Stimulated activated naive B cell treated with anti-CD40 and anti-IgM and Interleukin-4, amounts not matched to agents 10 μg/mL and 1 μg/mL and 100 μg/mL, for 72 hours (primary cell): Measurements from ENCODE around the gene PTPRN2.
"Not testable (repeated sequence)": the region's sequence is repeated elsewhere in the genome, so short reads cannot be mapped to it uniquely, and the experiment has no call there.

Experiments
- ATAC-seq, 2 donors: fragments of 150-1000 bp; cut with Tn5 transposase; replicated peaks; 2 replicates each; pipeline ENCODE4 v1.10.0; 2021; ENCODE audit warnings: moderate library complexity in 1 of 2
- DNase-seq: peaks from one replicate; pipeline ENCODE4 v3.0.0; 2021
- H3K27ac Mint-ChIP-seq: one replicate; pipeline ENCODE4 v1.8.0; 2022; ENCODE audit warnings: mild to moderate bottlenecking, mixed read lengths
- H3K27me3 Mint-ChIP-seq, 2 donors: one replicate each; pipeline ENCODE4 v1.8.0; 2022; ENCODE audit warnings: mixed read lengths in 2 of 2
- H3K36me3 Mint-ChIP-seq, 2 donors: one replicate each; pipeline ENCODE4 v1.8.0; 2022; ENCODE audit warnings: mixed read lengths in 2 of 2, mild to moderate bottlenecking in 1 of 2
- H3K4me1 Mint-ChIP-seq, 2 donors: one replicate each; pipeline ENCODE4 v1.8.0; 2022; ENCODE audit warnings: mixed read lengths in 2 of 2, mild to moderate bottlenecking in 1 of 2
- H3K4me3 Mint-ChIP-seq, 2 donors: one replicate each; pipeline ENCODE4 v1.8.0; 2022; ENCODE audit warnings: mild to moderate bottlenecking in 2 of 2, mixed read lengths in 2 of 2, moderate library complexity in 1 of 2
- H3K9me3 Mint-ChIP-seq, 2 donors: one replicate each; pipeline ENCODE4 v1.8.0; 2022; ENCODE audit warnings: mixed read lengths in 2 of 2, mild to moderate bottlenecking in 1 of 2

PTPRN2 gene

GRCh38 chr7:157992511-157993160 is 595.0 kb downstream of the PTPRN2 start:
- ATAC-seq (no peak), DNase-seq (no peak)
- no peak overlapping the region for H3K4me3 Mint-ChIP-seq
- no peak overlapping the region for H3K27ac Mint-ChIP-seq
- H3K36me3 Mint-ChIP-seq, result no peaks in the 10 kb centered on the region
- H3K4me1 Mint-ChIP-seq, result no peaks in the 10 kb centered on the region
- peaks cover 0 to 9% of the 10 kb centered on the region in 2 donors for H3K9me3 Mint-ChIP-seq
- peaks cover 0 to 3% of the 10 kb centered on the region in 2 donors for H3K27me3 Mint-ChIP-seq

GRCh38 chr7:157991761-157992160 is 595.9 kb downstream of the PTPRN2 start:
- no peak for DNase-seq
- H3K27ac Mint-ChIP-seq, result no peak overlapping the region
- no peaks in the 10 kb centered on the region for H3K4me1 Mint-ChIP-seq
- H3K9me3 Mint-ChIP-seq, result peaks cover 0 to 9% of the 10 kb centered on the region in 2 donors
- peaks cover 0 to 3% of the 10 kb centered on the region in 2 donors for H3K27me3 Mint-ChIP-seq
- H3K4me3 Mint-ChIP-seq, result no peak overlapping the region
- no peaks in the 10 kb centered on the region for H3K36me3 Mint-ChIP-seq
- no peak for ATAC-seq

DNA sequence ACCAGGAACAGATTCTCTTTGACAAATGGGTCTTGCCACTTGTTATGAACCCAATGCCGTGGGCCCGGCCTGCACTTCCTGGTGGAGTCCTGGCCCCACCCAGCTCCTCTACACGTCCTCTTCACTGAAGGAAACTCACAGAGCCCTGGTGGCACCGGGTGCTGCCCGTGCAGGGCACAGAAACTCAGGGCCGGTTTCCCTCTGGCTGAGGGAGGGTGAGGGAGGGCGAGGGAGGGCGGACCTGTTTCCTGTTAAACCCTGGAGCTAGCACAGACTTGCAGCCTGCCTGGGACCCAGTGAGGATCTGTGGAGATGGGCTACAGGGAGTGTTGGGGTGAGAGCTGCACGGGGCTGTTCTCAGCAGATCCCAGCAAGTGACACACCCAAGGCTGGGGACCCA is 596.3 kb downstream of the PTPRN2 start:
- Mint-ChIP-seq H3K27ac (no peak overlapping the region), H3K36me3 (no peaks in the 10 kb centered on the region), H3K27me3 (peaks cover 0 to 3% of the 10 kb centered on the region in 2 donors), H3K4me3 (no peak overlapping the region), H3K4me1 (no peaks in the 10 kb centered on the region), H3K9me3 (peaks cover 0 to 9% of the 10 kb centered on the region in 2 donors)
- no peak for DNase-seq
- ATAC-seq, result no peak

DNA sequence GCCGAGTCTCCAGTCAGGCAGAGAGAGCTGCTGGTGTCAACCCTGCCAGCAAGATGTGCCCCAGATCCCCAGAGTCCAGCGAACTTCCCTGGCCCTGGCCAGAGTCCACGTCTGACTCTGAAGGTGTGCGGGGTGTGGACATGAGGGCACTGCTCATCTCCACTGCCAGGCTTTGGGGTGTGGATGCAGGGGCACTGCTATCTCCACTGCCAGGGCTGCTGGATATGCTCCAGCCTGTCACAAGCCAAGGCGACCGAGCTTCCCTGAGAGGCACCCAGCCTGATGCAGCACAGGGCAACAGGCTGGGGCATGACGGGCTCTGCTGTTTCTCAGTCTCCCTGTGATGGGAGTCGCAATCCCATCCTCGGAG is 596.8 kb downstream of the PTPRN2 start:
- DNase-seq (no peak), ATAC-seq (no peak)
- Mint-ChIP-seq H3K27me3 (peaks cover 0 to 3% of the 10 kb centered on the region in 2 donors), H3K36me3 (no peaks in the 10 kb centered on the region), H3K4me3 (no peak overlapping the region), H3K27ac (no peak overlapping the region), H3K9me3 (peaks cover 0 to 9% of the 10 kb centered on the region in 2 donors), H3K4me1 (no peaks in the 10 kb centered on the region)

DNA sequence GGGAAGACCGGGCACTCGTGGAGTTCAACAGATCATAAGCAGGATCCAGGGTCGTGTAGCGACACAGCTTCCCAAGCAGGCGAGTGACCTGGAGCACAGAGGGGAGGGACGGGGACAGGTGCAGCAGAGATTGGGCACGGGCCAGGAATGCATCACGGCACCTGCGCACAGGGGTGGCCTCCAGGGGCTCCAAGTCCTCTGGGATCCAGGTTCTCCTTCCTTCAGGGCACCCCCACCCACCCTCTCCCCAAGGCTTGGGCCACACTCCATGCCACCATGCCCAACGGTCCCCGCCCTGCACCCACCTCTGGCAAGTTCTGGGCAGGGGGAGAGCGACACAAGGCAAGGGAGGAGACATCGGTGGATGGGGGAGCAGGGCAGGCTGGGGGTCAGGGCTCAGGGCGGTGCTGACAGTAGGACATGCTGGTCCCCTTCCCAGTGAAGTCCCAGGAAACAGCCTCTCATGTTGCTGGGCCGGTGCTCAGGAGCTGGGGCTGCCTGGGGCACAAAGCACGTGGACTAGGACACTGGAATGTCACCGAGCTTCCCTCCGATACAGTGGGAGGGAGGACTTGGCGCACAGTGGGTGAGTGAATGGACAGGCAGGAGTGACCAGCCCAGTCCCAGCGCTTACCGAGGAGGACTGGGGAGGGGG is 597.3 kb downstream of the PTPRN2 start:
- Mint-ChIP-seq H3K9me3 (peaks cover 0 to 4% of the 10 kb centered on the region in 2 donors), H3K27ac (no peak overlapping the region), H3K27me3 (peaks cover 0 to 3% of the 10 kb centered on the region in 2 donors), H3K4me3 (no peak overlapping the region), H3K4me1 (no peaks in the 10 kb centered on the region), H3K36me3 (no peaks in the 10 kb centered on the region)
- ATAC-seq, result no peak
- DNase-seq, result no peak

DNA sequence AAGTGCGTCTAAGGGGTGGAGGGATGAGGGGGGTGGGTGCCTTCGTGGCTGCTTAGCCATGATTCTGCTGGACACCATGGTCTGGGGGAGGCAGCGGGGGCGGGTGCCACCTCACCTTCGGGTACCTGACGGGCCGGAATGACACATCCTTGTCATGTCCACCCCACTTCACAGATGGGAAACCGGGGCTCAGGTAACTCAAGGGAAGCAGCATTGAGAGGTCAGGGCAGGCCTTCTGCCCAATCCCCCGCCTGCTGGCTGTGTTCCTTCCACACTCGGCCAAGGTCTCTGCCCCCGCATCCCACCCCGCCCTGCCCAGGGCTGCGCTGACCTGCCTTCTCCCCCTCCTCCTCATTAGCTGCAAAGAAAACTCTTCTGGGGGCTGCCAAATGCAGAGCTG is 598.0 kb downstream of the PTPRN2 start:
- DNase-seq (no peak), ATAC-seq (no peak)
- Mint-ChIP-seq H3K4me1 (no peaks in the 10 kb centered on the region), H3K4me3 (no peak overlapping the region), H3K27me3 (peaks cover 0 to 3% of the 10 kb centered on the region in 2 donors), H3K27ac (no peak overlapping the region), H3K9me3 (peaks cover 3 to 5% of the 10 kb centered on the region in 2 donors), H3K36me3 (no peaks in the 10 kb centered on the region)

GRCh38 chr7:157987906-157988305 is 599.7 kb downstream of the PTPRN2 start:
- DNase-seq (no peak), ATAC-seq (no peak)
- Mint-ChIP-seq H3K4me3 (no peak overlapping the region), H3K27ac (no peak overlapping the region), H3K9me3 (peaks cover 5 to 6% of the 10 kb centered on the region in 2 donors), H3K27me3 (peaks cover 0 to 3% of the 10 kb centered on the region in 2 donors), H3K36me3 (no peaks in the 10 kb centered on the region), H3K4me1 (no peaks in the 10 kb centered on the region)

GRCh38 chr7:157986051-157986450 is 601.6 kb downstream of the PTPRN2 start:
- ATAC-seq, result no peak
- no peak overlapping the region for H3K4me3 Mint-ChIP-seq
- peaks cover 0 to 3% of the 10 kb centered on the region in 2 donors for H3K27me3 Mint-ChIP-seq
- H3K27ac Mint-ChIP-seq, result no peak overlapping the region
- no peak for DNase-seq
- H3K4me1 Mint-ChIP-seq, result no peaks in the 10 kb centered on the region
- peaks cover 5 to 6% of the 10 kb centered on the region in 2 donors for H3K9me3 Mint-ChIP-seq
- no peaks in the 10 kb centered on the region for H3K36me3 Mint-ChIP-seq

DNA sequence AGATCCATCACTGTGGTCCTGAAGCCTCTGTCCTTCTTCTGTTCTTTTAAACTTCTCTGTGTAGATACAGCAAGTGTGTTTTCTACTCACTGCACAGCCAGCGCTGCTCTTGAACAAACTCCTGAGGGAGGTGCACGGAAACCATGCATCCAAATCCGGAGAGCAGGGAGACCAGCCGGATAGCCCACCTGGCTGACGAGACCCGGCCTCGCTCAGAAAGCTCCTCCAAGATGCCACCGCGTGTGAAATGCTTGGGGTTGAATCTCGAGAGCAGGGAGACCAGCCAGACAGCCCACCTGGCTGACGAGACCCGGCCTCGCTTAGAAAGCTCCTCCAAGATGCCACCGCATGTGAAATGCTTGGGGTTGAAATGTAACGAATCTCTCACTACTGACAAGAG is 602.0 kb downstream of the PTPRN2 start:
- Mint-ChIP-seq H3K9me3 (peaks cover 5 to 6% of the 10 kb centered on the region in 2 donors), H3K4me3 (no peak overlapping the region), H3K4me1 (no peaks in the 10 kb centered on the region), H3K27me3 (peaks cover 0 to 3% of the 10 kb centered on the region in 2 donors), H3K27ac (no peak overlapping the region), H3K36me3 (no peaks in the 10 kb centered on the region)
- no peak for DNase-seq
- ATAC-seq, result no peak

DNA sequence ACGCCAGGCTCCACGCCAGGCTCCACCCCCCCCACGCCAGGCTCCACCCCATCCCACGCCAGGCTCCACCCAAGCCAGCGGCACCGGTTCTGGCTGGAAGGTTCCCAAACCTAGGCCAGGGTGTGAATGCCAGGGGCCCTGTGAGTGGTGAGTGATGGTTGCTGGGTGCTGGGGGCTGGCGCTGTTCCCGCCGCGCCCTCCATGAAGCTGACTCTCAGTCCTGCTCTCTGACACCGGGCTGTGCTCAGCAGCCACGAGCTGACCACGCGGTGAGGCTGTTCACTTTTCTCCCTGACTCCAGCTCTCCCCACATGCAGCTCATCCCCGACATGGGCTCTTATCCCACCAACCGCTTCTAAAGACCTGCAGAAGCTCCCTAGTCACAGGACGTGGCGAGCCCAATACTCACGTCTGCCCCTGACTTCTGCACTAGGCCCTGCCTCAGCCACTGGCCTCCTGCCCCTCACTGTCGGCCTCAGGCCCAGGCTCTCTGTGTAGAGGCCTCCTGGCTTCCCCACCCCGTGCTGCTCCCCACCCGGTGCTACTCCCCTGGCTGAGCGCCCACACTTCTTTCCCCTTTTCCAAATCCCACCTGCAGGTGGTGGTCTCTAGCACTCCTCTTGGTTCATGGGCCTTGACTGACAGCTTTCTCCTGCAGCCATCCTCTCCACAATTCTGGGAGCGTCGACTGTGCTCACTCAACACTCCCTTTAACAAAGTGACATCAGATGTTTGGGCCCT is 603.0 kb downstream of the PTPRN2 start:
- no peaks in the 10 kb centered on the region for H3K36me3 Mint-ChIP-seq
- DNase-seq (no peak), ATAC-seq (no peak)
- H3K27me3 Mint-ChIP-seq, result peaks cover 0 to 3% of the 10 kb centered on the region in 2 donors
- no peak overlapping the region for H3K27ac Mint-ChIP-seq
- H3K9me3 Mint-ChIP-seq, result peaks cover 5 to 6% of the 10 kb centered on the region in 2 donors
- H3K4me3 Mint-ChIP-seq, result no peak overlapping the region
- H3K4me1 Mint-ChIP-seq, result no peaks in the 10 kb centered on the region

- no peak overlapping the region for H3K4me3 Mint-ChIP-seq
- ATAC-seq (no peak), DNase-seq (no peak)
- peaks cover 0 to 3% of the 10 kb centered on the region in 2 donors for H3K27me3 Mint-ChIP-seq
- H3K4me1 Mint-ChIP-seq, result no peaks in the 10 kb centered on the region
- no peak overlapping the region for H3K27ac Mint-ChIP-seq
- H3K9me3 Mint-ChIP-seq, result peaks cover 5 to 6% of the 10 kb centered on the region in 2 donors
- H3K36me3 Mint-ChIP-seq, result no peaks in the 10 kb centered on the region
These were observed 603.9 kb downstream of the PTPRN2 start for GRCh38 chr7:157983502-157984422.

- ATAC-seq (no peak), DNase-seq (no peak)
- Mint-ChIP-seq H3K4me3 (no peak overlapping the region), H3K36me3 (no peaks in the 10 kb centered on the region), H3K9me3 (peaks cover 5 to 6% of the 10 kb centered on the region in 2 donors), H3K27me3 (no peaks in the 10 kb centered on the region), H3K27ac (no peak overlapping the region), H3K4me1 (no peaks in the 10 kb centered on the region)
These were observed 605.8 kb downstream of the PTPRN2 start for GRCh38 chr7:157981778-157982177.

- ATAC-seq (no peak), DNase-seq (no peak)
- peaks cover 5 to 13% of the 10 kb centered on the region in 2 donors for H3K9me3 Mint-ChIP-seq
- H3K4me3 Mint-ChIP-seq, result no peak overlapping the region
- H3K36me3 Mint-ChIP-seq, result peaks cover 0 to 5% of the 10 kb centered on the region in 2 donors
- H3K4me1 Mint-ChIP-seq, result no peaks in the 10 kb centered on the region
- no peak overlapping the region for H3K27ac Mint-ChIP-seq
- peaks cover 0 to 7% of the 10 kb centered on the region in 2 donors for H3K27me3 Mint-ChIP-seq
These were observed 606.8 kb downstream of the PTPRN2 start for GRCh38 chr7:157980774-157981173.

GRCh38 chr7:157980341-157980731 is 607.3 kb downstream of the PTPRN2 start:
- not testable (repeated sequence) for ATAC-seq, H3K36me3 Mint-ChIP-seq, H3K4me3 Mint-ChIP-seq, H3K27me3 Mint-ChIP-seq, H3K4me1 Mint-ChIP-seq, DNase-seq, H3K27ac Mint-ChIP-seq
- peaks cover 8 to 14% of the 10 kb centered on the region in 2 donors for H3K9me3 Mint-ChIP-seq
